SU-DHL-6 (cell line): Measurements from ENCODE around the gene TNFAIP8.

ENCODE experiments used
- H2AFZ ChIP-seq: fragments of 200-600 bp; sonication (generic); 2 replicates; pipeline ENCODE4 v1.6.1; 2014; ENCODE audit warnings: low read depth, mild to moderate bottlenecking, moderate library complexity, mixed read lengths, antibody characterized with exemption, low read length; ENCODE audit not compliant: severe bottlenecking
- H3F3A ChIP-seq: fragments of 200-600 bp; shearing (Covaris generic); 2 replicates; pipeline ENCODE4 v1.6.0; 2016; ENCODE audit warnings: antibody characterized with exemption, mild to moderate bottlenecking; ENCODE audit not compliant: insufficient read depth
- H3K27ac ChIP-seq: fragments of 200-600 bp; sonication (generic); 2 replicates; pipeline ENCODE4 v1.5.1; 2016; ENCODE audit warnings: low read depth, mild to moderate bottlenecking, low read length, moderate library complexity, mixed read lengths
- H3K27me3 ChIP-seq: fragments of 200-600 bp; sonication (generic), shearing (Covaris generic); 2 replicates; pipeline ENCODE4 v1.6.0; 2014; ENCODE audit warnings: mild to moderate bottlenecking, low read length
- H3K36me3 ChIP-seq: fragments of 200-600 bp; sonication (generic); 2 replicates; pipeline ENCODE4 v1.6.1; 2014; ENCODE audit warnings: mild to moderate bottlenecking, low read length, mixed read lengths
- H3K4me2 ChIP-seq: fragments of 300-600, 200-600 bp; shearing (Covaris generic), sonication (generic); 2 replicates; pipeline ENCODE4 v1.6.0; 2014; ENCODE audit warnings: low read length, low read depth, mild to moderate bottlenecking; ENCODE audit not compliant: poor library complexity, severe bottlenecking
- H3K4me3 ChIP-seq: fragments of 200-600 bp; sonication (generic); 2 replicates; pipeline ENCODE4 v1.5.1; 2014; ENCODE audit warnings: antibody characterized with exemption, low read length, mild to moderate bottlenecking, mixed read lengths; ENCODE audit not compliant: insufficient read depth, poor library complexity, severe bottlenecking
- H3K79me2 ChIP-seq: fragments of 200-600 bp; sonication (generic); 2 replicates; pipeline ENCODE4 v1.6.1; 2014; ENCODE audit warnings: mild to moderate bottlenecking, low read length, moderate library complexity; ENCODE audit not compliant: insufficient read depth
- H3K9ac ChIP-seq: fragments of 200-600 bp; sonication (generic); 2 replicates; pipeline ENCODE4 v1.7.0; 2014; ENCODE audit warnings: mild to moderate bottlenecking, low read length
- H3K9me2 ChIP-seq: fragments of 200-600 bp; sonication (generic); replicated peaks from 2 replicates; pipeline ENCODE4 v1.6.1; 2014; ENCODE audit warnings: low read length; ENCODE audit not compliant: insufficient read depth
- H3K9me3 ChIP-seq: fragments of 200-600 bp; sonication (generic); 2 replicates; pipeline ENCODE4 v1.6.1; 2014; ENCODE audit warnings: low read length, mixed read lengths; ENCODE audit not compliant: insufficient read depth
- H4K20me1 ChIP-seq: fragments of 200-600 bp; sonication (generic); 2 replicates; pipeline ENCODE4 v1.6.1; 2014; ENCODE audit warnings: low read depth, mild to moderate bottlenecking, antibody characterized with exemption, low read length, moderate library complexity, mixed read lengths
- CTCF ChIP-seq: fragments of 200-600 bp; sonication (generic); IDR thresholded peaks from one replicate; pipeline ENCODE4 v1.5.1; 2017; ENCODE audit warnings: antibody characterized with exemption, mild to moderate bottlenecking, low read length, moderate library complexity; ENCODE audit not compliant: insufficient read depth, poor library complexity, severe bottlenecking
- EZH2phosphoT487 ChIP-seq: fragments of 200-600 bp; sonication (generic), shearing (Covaris generic); conservative IDR thresholded peaks from 2 replicates; pipeline ENCODE4 v1.6.1; 2018; ENCODE audit warnings: mild to moderate bottlenecking, antibody characterized with exemption, low read length, moderate library complexity, mixed read lengths

The TNFAIP8 gene

GRCh38 chr5:119371146-119371545 is 15.3 kb downstream of the TNFAIP8 start:
- no peak overlapping the region for H3K4me3 ChIP-seq
- no peak for TF ChIP-seq CTCF
- no peak for TF ChIP-seq EZH2phosphoT487
- H3K4me2 ChIP-seq, result no peak overlapping the region
- H3K9me3 ChIP-seq, result no peaks in the 10 kb centered on the region
- peaks cover 17% of the 10 kb centered on the region for H3F3A ChIP-seq
- peak overlapping the region; percentile 33 for H3K27ac ChIP-seq
- H3K79me2 ChIP-seq, result peaks cover 99% of the 10 kb centered on the region
- H3K27me3 ChIP-seq, result no peaks in the 10 kb centered on the region
- peaks cover 44% of the 10 kb centered on the region for H4K20me1 ChIP-seq
- no peaks in the 10 kb centered on the region for H3K9me2 ChIP-seq
- no peak overlapping the region for H3K9ac ChIP-seq
- H2AFZ ChIP-seq, result no peak overlapping the region
- H3K36me3 ChIP-seq, result peaks cover 26% of the 10 kb centered on the region; the same call in 1 of the 2 replicates

- Histone ChIP-seq H2AFZ (no peak overlapping the region), H3K9ac (no peak overlapping the region), H3K27me3 (no peaks in the 10 kb centered on the region), H3F3A (peaks cover 5% of the 10 kb centered on the region), H3K79me2 (peaks cover 99% of the 10 kb centered on the region), H3K36me3 (peaks cover 26% of the 10 kb centered on the region; the same call in 1 of the 2 replicates), H3K4me2 (no peak overlapping the region), H3K4me3 (no peak overlapping the region), H3K27ac (no peak overlapping the region), H3K9me3 (no peaks in the 10 kb centered on the region), H3K9me2 (no peaks in the 10 kb centered on the region), H4K20me1 (peaks cover 45% of the 10 kb centered on the region)
- TF ChIP-seq CTCF (no peak), EZH2phosphoT487 (no peak)
Measured at GRCh38 chr5:119373449-119373858, 17.6 kb downstream of the TNFAIP8 start.

GRCh38 chr5:119374901-119375300 is 19.1 kb downstream of the TNFAIP8 start:
- H3K4me3 ChIP-seq, result no peak overlapping the region
- peaks cover 25% of the 10 kb centered on the region; the same call in 1 of the 2 replicates for H3K36me3 ChIP-seq
- peaks cover 5% of the 10 kb centered on the region; the same call in 1 of the 2 replicates for H3F3A ChIP-seq
- TF ChIP-seq EZH2phosphoT487, result no peak
- no peak for TF ChIP-seq CTCF
- no peak overlapping the region for H2AFZ ChIP-seq
- H4K20me1 ChIP-seq, result peaks cover 34% of the 10 kb centered on the region
- no peaks in the 10 kb centered on the region for H3K9me2 ChIP-seq
- H3K4me2 ChIP-seq, result no peak overlapping the region
- no peaks in the 10 kb centered on the region for H3K9me3 ChIP-seq
- H3K27ac ChIP-seq, result no peak overlapping the region
- no peak overlapping the region for H3K9ac ChIP-seq
- H3K27me3 ChIP-seq, result no peaks in the 10 kb centered on the region
- peaks cover 99% of the 10 kb centered on the region for H3K79me2 ChIP-seq
